ENCODE data around the gene LPGAT1.

DNA sequence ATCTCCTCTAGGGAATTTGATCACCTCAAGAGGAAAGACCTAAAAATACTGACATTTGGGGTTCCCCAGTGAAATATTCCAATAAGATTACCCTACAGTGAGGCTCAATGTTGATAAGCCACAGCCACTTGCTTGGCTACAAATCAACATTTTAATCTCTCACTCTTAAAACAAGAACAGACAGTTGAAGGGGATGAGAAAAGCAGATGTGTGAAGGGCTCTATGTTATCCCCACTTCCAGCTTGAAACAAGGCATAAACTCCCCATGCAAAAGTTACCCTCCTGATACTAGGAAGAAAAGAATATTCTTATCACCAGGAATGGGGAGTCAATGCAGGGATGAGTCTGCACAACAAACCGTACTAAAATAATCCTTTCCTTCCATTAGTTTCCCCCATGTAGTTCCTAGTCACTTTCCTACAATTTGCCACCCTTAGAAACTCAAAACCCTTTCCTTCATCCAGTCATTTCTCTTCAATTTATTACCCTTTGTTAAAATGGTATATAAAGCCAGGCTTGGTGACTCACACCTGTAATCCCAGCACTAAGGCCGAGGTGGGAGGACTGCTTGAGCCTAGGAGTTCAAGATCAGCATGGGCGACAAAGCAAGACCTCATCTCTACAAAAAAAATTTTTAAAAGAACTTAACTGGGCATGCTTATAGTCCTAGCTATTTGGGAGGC lies 29.5 kb downstream of the LPGAT1 start:
- TF ChIP-seq, protein P1, sequence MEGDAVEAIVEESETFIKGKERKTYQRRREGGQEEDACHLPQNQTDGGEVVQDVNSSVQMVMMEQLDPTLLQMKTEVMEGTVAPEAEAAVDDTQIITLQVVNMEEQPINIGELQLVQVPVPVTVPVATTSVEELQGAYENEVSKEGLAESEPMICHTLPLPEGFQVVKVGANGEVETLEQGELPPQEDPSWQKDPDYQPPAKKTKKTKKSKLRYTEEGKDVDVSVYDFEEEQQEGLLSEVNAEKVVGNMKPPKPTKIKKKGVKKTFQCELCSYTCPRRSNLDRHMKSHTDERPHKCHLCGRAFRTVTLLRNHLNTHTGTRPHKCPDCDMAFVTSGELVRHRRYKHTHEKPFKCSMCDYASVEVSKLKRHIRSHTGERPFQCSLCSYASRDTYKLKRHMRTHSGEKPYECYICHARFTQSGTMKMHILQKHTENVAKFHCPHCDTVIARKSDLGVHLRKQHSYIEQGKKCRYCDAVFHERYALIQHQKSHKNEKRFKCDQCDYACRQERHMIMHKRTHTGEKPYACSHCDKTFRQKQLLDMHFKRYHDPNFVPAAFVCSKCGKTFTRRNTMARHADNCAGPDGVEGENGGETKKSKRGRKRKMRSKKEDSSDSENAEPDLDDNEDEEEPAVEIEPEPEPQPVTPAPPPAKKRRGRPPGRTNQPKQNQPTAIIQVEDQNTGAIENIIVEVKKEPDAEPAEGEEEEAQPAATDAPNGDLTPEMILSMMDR (IDR thresholded peaks at IDR 0.05; ENCODE audit: insufficient read depth, low read length) = no peak
- no peak for TF ChIP-seq POLR2AphosphoS5 (IDR thresholded peaks at IDR 0.05; ENCODE audit: low read depth)
- TF ChIP-seq, protein P2, sequence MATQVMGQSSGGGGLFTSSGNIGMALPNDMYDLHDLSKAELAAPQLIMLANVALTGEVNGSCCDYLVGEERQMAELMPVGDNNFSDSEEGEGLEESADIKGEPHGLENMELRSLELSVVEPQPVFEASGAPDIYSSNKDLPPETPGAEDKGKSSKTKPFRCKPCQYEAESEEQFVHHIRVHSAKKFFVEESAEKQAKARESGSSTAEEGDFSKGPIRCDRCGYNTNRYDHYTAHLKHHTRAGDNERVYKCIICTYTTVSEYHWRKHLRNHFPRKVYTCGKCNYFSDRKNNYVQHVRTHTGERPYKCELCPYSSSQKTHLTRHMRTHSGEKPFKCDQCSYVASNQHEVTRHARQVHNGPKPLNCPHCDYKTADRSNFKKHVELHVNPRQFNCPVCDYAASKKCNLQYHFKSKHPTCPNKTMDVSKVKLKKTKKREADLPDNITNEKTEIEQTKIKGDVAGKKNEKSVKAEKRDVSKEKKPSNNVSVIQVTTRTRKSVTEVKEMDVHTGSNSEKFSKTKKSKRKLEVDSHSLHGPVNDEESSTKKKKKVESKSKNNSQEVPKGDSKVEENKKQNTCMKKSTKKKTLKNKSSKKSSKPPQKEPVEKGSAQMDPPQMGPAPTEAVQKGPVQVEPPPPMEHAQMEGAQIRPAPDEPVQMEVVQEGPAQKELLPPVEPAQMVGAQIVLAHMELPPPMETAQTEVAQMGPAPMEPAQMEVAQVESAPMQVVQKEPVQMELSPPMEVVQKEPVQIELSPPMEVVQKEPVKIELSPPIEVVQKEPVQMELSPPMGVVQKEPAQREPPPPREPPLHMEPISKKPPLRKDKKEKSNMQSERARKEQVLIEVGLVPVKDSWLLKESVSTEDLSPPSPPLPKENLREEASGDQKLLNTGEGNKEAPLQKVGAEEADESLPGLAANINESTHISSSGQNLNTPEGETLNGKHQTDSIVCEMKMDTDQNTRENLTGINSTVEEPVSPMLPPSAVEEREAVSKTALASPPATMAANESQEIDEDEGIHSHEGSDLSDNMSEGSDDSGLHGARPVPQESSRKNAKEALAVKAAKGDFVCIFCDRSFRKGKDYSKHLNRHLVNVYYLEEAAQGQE (IDR thresholded peaks at IDR 0.05; ENCODE audit: insufficient replicate concordance, low read depth) = no peak
- TF ChIP-seq GABPA (IDR thresholded peaks at IDR 0.05; ENCODE audit: low read depth) = no peak

All from HL-60 (cell line).